Common myeloid progenitor, CD34-positive (primary cell): ENCODE measurements around the gene ERFL.
A peak's percentile ranks its signal among the peaks of the same experiment; 100 is the strongest.

ENCODE experiments used
- CTCF ChIA-PET: fragments of 350-600 bp; sonication (Branson Sonifier 250); formaldehyde crosslinking; loops from one replicate; lab custom pipeline; 2021; ENCODE audit warnings: antibody characterized with exemption; lab: Charles Lee
- POLR2A ChIA-PET: fragments of 350-600 bp; sonication (Branson Sonifier 250); formaldehyde crosslinking; loops from one replicate; lab custom pipeline; 2021; ENCODE audit warnings: antibody characterized with exemption; lab: Charles Lee
- DNase-seq, 3 donors: peaks; one replicate each; pipeline versions ENCODE4 v3.0.0 to v3.0.0-alpha.2; 2013
- H3K27ac ChIP-seq, 2 experiments: 1 replicate in 1 of 2; 2 replicates in 1 of 2; pipeline ENCODE4 v1.7.0; 2013; ENCODE audit warnings: inconsistent platforms in 2 of 2, low read length in 2 of 2, mild to moderate bottlenecking in 2 of 2, low read depth in 1 of 2, moderate library complexity in 1 of 2; ENCODE audit not compliant: severe bottlenecking in 2 of 2, insufficient read depth in 1 of 2, poor library complexity in 1 of 2
- H3K27me3 ChIP-seq, 5 experiments: replicated peaks in 2 of 5; 1 replicate in 3 of 5; 2 replicates in 2 of 5; pipeline versions ENCODE4 v1.6.1 to v1.7.0; 2013; ENCODE audit warnings: low read length in 4 of 5, mild to moderate bottlenecking in 2 of 5, moderate library complexity in 2 of 5, inconsistent platforms in 1 of 5; ENCODE audit not compliant: insufficient read depth in 5 of 5, control insufficient read depth in 4 of 5
- H3K36me3 ChIP-seq, 4 experiments: 1 replicate in 2 of 4; 2 replicates in 2 of 4; pipeline versions ENCODE4 v1.6.1 to v1.7.0; 2013; ENCODE audit warnings: low read length in 3 of 4, control low read depth in 1 of 4, mild to moderate bottlenecking in 1 of 4; ENCODE audit not compliant: control insufficient read depth in 4 of 4, insufficient read depth in 4 of 4
- H3K4me1 ChIP-seq, 4 experiments: 1 replicate in 3 of 4; 2 replicates in 1 of 4; pipeline versions ENCODE4 v1.6.1 to v1.7.1; 2013; ENCODE audit warnings: low read length in 3 of 4, mild to moderate bottlenecking in 3 of 4, control low read depth in 1 of 4, inconsistent platforms in 1 of 4, moderate library complexity in 1 of 4; ENCODE audit not compliant: control insufficient read depth in 4 of 4, insufficient read depth in 4 of 4; ENCODE audit errors: control extremely low read depth in 1 of 4
- H3K4me3 ChIP-seq, 7 experiments: 1 replicate in 4 of 7; 2 replicates in 3 of 7; pipeline versions ENCODE4 v1.5.1 to v1.7.0; 2013; ENCODE audit warnings: mild to moderate bottlenecking in 7 of 7, low read length in 6 of 7, moderate library complexity in 6 of 7, inconsistent platforms in 2 of 7, low read depth in 2 of 7, control low read depth in 1 of 7; ENCODE audit not compliant: insufficient read depth in 4 of 7, control insufficient read depth in 1 of 7; ENCODE audit errors: extremely low read depth in 1 of 7
- H3K9me3 ChIP-seq, 5 experiments: 1 replicate in 4 of 5; 2 replicates in 1 of 5; pipeline versions ENCODE4 v1.6.1 to v1.7.1; 2013; ENCODE audit warnings: low read length in 4 of 5, mild to moderate bottlenecking in 2 of 5, inconsistent platforms in 1 of 5, low read depth in 1 of 5, moderate library complexity in 1 of 5; ENCODE audit not compliant: control insufficient read depth in 4 of 5, insufficient read depth in 2 of 5; ENCODE audit errors: control extremely low read depth in 1 of 5
- WGBS: methylation state at CpG from one replicate; pipeline ENCODE4 v1.1.5; 2013; ENCODE audit not compliant: insufficient coverage; 5-methylcytosine and 5-hydroxymethylcytosine counted together

The ERFL gene

DNA sequence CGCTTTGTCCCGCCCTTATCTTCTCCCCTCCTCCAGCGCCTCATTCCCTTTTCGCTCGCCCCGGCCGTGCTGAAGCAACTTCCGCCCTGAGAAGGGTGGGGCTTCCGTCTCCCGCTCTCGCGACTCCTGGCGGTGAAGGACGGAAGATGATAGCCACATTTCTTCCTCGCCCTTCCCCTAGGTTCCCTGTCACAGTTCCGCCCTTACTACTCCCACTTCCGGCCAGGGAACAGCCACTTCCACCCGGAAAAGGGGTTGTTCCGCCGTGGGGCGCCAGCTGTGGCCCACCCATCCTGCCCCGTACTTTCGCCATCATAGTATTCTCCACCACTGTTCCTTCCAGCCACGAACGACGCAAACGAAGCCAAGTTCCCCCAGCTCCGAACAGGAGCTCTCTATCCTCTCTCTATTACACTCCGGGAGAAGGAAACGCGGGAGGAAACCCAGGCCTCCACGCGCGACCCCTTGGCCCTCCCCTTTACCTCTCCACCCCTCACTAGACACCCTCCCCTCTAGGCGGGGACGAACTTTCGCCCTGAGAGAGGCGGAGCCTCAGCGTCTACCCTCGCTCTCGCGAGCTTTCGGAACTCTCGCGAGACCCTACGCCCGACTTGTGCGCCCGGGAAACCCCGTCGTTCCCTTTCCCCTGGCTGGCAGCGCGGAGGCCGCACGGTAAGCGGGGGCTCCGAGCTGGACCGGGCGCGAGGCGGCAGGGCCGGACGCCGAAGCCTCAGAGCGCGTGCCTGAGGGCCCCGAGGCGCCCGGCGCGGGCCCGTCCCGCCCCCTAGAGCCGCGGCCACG, 68.4 kb downstream of the ERFL start, which contains the start of gene RPS19:
Gene RPS19, plus strand, starts transcription at position 638 of the 801 bp plus-strand sequence. CDS start 520 bp downstream, outside the sequence.
- Histone ChIP-seq H3K4me3 (peak within 1 kb of the TSS; percentile 76 to 98 (median 84)), H3K27me3 (no peaks in the 10 kb centered on the region), H3K36me3 (peaks cover 9 to 43% (median 34%) of the 10 kb centered on the region in 4 experiments), H3K27ac (peak within 1 kb of the TSS; percentile 90 to 95), H3K4me1 (peaks cover 12 to 52% (median 46%) of the 10 kb centered on the region in 4 experiments), H3K9me3 (no peaks in the 10 kb centered on the region)
- CTCF ChIA-PET, result interaction anchor here (0.6 to 6.9 kb wide), 14 partner anchors 9 to 1506 kb away, joined by 3 to 48 read pairs (median 5); partner anchors contain the start of genes CD79A and RABAC1
- 0% methylated on average over 56 of the region's 76 CpGs for WGBS
- DNase-seq, result peak; percentile 97 to 98 (median 98)
- POLR2A ChIA-PET, result interaction anchor here (0.7 to 1.8 kb wide), 5 partner anchors 11 to 67 kb away, joined by 3 to 8 read pairs (median 3); no protein-coding TSS in a partner anchor

DNA sequence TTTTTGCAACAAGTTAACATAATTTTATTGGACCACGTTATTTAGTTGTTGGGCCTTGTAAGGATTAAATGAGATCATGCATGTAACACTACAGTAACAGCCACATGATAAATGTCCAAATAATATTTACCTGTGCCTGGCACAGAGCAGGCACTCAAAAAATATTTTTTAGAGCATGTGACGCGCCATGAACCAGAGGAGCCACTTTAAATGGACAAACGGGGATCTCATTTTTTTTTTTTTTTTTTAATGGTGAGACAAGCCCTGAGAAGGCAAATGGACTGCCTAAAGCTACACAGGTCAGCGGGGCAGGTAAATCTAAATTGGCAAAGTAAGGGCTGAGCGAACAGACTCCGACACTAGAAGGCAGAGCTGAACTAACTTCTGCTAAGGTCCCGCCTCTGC, 69.0 kb downstream of the ERFL start:
- H3K27me3 ChIP-seq, result no peaks in the 10 kb centered on the region
- ChIA-PET CTCF (interaction anchor here (0.6 to 6.9 kb wide), 13 partner anchors 10 to 1506 kb away, joined by 3 to 48 read pairs (median 5); partner anchors contain the start of genes CD79A and RABAC1), POLR2A (interaction anchor here (0.7 kb wide), 1 partner anchor 24 kb away, joined by 3 read pairs; no protein-coding TSS in a partner anchor)
- no peak for DNase-seq
- peak overlapping the region in 6 of 7 experiments; percentile 76 to 98 (median 88) for H3K4me3 ChIP-seq
- peaks cover 3 to 37% (median 28%) of the 10 kb centered on the region in 4 experiments for H3K36me3 ChIP-seq
- WGBS, result 4% methylated on average over 6 of the region's 8 CpGs
- peaks cover 12 to 47% (median 41%) of the 10 kb centered on the region in 4 experiments for H3K4me1 ChIP-seq
- H3K27ac ChIP-seq, result peak overlapping the region in 1 of 2 experiments; percentile 95
- no peaks in the 10 kb centered on the region for H3K9me3 ChIP-seq
